ENCODE data around the gene RNPEP.

RNPEP gene

GRCh38 chr1:202012544-202013478 lies 30.4 kb downstream of the RNPEP start:
- Histone ChIP-seq H3K36me3 (peaks cover 0 to 49% (median 0%) of the 10 kb centered on the region in 3 donors), H3K4me1 (peaks cover 0 to 9% (median 0%) of the 10 kb centered on the region in 4 donors), H3K27ac (no peak overlapping the region), H3K9me3 (no peaks in the 10 kb centered on the region), H3K4me3 (no peak overlapping the region), H3K27me3 (peaks cover 0 to 1% of the 10 kb centered on the region in 2 donors)
- TF ChIP-seq CTCF (IDR thresholded peaks at IDR 0.05), result no peak
- intact Hi-C loops (cut with DNase I; ENCODE audit: low total_unique reads), result loop anchor here (5.0 kb wide), 1 partner anchor 104 kb away; no protein-coding TSS in a partner anchor
- no peak for DNase-seq

- H3K9me3 ChIP-seq, result no peaks in the 10 kb centered on the region
- H3K36me3 ChIP-seq, result peaks cover 0 to 49% (median 0%) of the 10 kb centered on the region in 3 donors
- H3K4me3 ChIP-seq, result no peak overlapping the region
- peaks cover 0 to 6% (median 0%) of the 10 kb centered on the region in 4 donors for H3K4me1 ChIP-seq
- H3K27ac ChIP-seq, result no peak overlapping the region
- H3K27me3 ChIP-seq, result peaks cover 0 to 7% of the 10 kb centered on the region in 2 donors
- DNase-seq, result no peak
- intact Hi-C loops (cut with DNase I; ENCODE audit: low total_unique reads), result loop anchor here (5.0 kb wide), 1 partner anchor 104 kb away; no protein-coding TSS in a partner anchor
- TF ChIP-seq CTCF (IDR thresholded peaks at IDR 0.05), result no peak
These were observed 31.2 kb downstream of the RNPEP start for GRCh38 chr1:202013603-202014002.

GRCh38 chr1:202014060-202014459 lies 31.6 kb downstream of the RNPEP start:
- Histone ChIP-seq H3K27me3 (peaks cover 0 to 7% of the 10 kb centered on the region in 2 donors), H3K36me3 (peaks cover 0 to 49% (median 0%) of the 10 kb centered on the region in 3 donors), H3K9me3 (no peaks in the 10 kb centered on the region), H3K27ac (no peak overlapping the region), H3K4me3 (no peak overlapping the region), H3K4me1 (peaks cover 0 to 6% (median 0%) of the 10 kb centered on the region in 4 donors)
- no peak for DNase-seq
- no peak for TF ChIP-seq CTCF (IDR thresholded peaks at IDR 0.05)
- intact Hi-C loops (cut with DNase I; ENCODE audit: low total_unique reads), result loop anchor here (5.0 kb wide), 1 partner anchor 103 kb away; no protein-coding TSS in a partner anchor

- H3K4me1 ChIP-seq, result peaks cover 0 to 6% (median 0%) of the 10 kb centered on the region in 4 donors
- peaks cover 0 to 7% of the 10 kb centered on the region in 2 donors for H3K27me3 ChIP-seq
- H3K27ac ChIP-seq, result no peak overlapping the region
- no peak for TF ChIP-seq CTCF (IDR thresholded peaks at IDR 0.05)
- peaks cover 0 to 49% (median 0%) of the 10 kb centered on the region in 3 donors for H3K36me3 ChIP-seq
- intact Hi-C loops (cut with DNase I; ENCODE audit: low total_unique reads), result loop anchor here (5.0 kb wide), 1 partner anchor 102 kb away; no protein-coding TSS in a partner anchor
- H3K4me3 ChIP-seq, result no peak overlapping the region
- DNase-seq, result no peak
- no peaks in the 10 kb centered on the region for H3K9me3 ChIP-seq
These were observed 32.6 kb downstream of the RNPEP start for GRCh38 chr1:202014915-202015661.

- no peak for TF ChIP-seq CTCF (IDR thresholded peaks at IDR 0.05)
- Histone ChIP-seq H3K36me3 (peaks cover 0 to 49% (median 0%) of the 10 kb centered on the region in 3 donors), H3K9me3 (no peaks in the 10 kb centered on the region), H3K27ac (no peak overlapping the region), H3K27me3 (peaks cover 0 to 7% of the 10 kb centered on the region in 2 donors), H3K4me1 (peaks cover 0 to 6% (median 0%) of the 10 kb centered on the region in 4 donors), H3K4me3 (no peak overlapping the region)
- no peak for DNase-seq
- intact Hi-C loops (cut with DNase I; ENCODE audit: low total_unique reads), result no loop called here
These were observed 33.2 kb downstream of the RNPEP start for GRCh38 chr1:202015662-202015937.

All from tibial artery (tissue), 4 donors.